H1 (cell line): ENCODE measurements around the gene MCUB. TPM values are rescaled to one million over a fixed set of nuclear protein-coding genes. Genes with fewer than 3 reads are reported as not detected.

Experiments
- CTCF ChIA-PET: fragments of 300-600 bp; sonication (Branson Sonifier 250); formaldehyde crosslinking; loops from one replicate; lab custom pipeline; 2021; ENCODE audit not compliant: partially characterized antibody; lab: Charles Lee
- POLR2A ChIA-PET: fragments of 300-600 bp; sonication (Branson Sonifier 250); formaldehyde crosslinking; loops from one replicate; lab custom pipeline; 2021; ENCODE audit warnings: inconsistent platforms; ENCODE audit not compliant: partially characterized antibody; lab: Charles Lee
- DNase-seq, 2 experiments: peaks; one replicate each; pipeline versions ENCODE4 v3.0.0 to v3.0.0-alpha.2; 2010 to 2022; ENCODE audit warnings: low spot score in 2 of 2, low read depth in 1 of 2, mixed read lengths in 1 of 2
- FAIRE-seq: peaks from 2 replicates; lab custom pipeline; 2011; peaks lifted over from hg19 to GRCh38; lab: Jason Lieb, UNC
- H2AFZ ChIP-seq: 2 replicates; pipeline ENCODE4 v1.8.1; 2012; ENCODE audit warnings: low read length, inconsistent platforms
- H2AK5ac ChIP-seq: 2 replicates; pipeline ENCODE4 v1.6.1; 2013; ENCODE audit warnings: low read depth, low read length
- H2BK120ac ChIP-seq: replicated peaks from 2 replicates; pipeline ENCODE3; 2013; ENCODE audit warnings: low read depth, low read length, inconsistent platforms
- H2BK12ac ChIP-seq: 2 replicates; pipeline ENCODE4 v1.6.1; 2013; ENCODE audit warnings: low read depth, low read length
- H2BK15ac ChIP-seq: 2 replicates; pipeline ENCODE4 v1.6.1; 2013; ENCODE audit warnings: low read length
- H2BK20ac ChIP-seq: 2 replicates; pipeline ENCODE4 v1.6.1; 2013; ENCODE audit warnings: low read length
- H2BK5ac ChIP-seq: 2 replicates; pipeline ENCODE4 v1.6.1; 2013; ENCODE audit warnings: low read depth, low read length
- H3K14ac ChIP-seq: 2 replicates; pipeline ENCODE4 v1.6.1; 2013; ENCODE audit warnings: inconsistent platforms; ENCODE audit not compliant: insufficient read length
- H3K18ac ChIP-seq: 2 replicates; pipeline ENCODE4 v1.6.1; 2013; ENCODE audit warnings: low read length; ENCODE audit errors: extremely low read depth
- H3K23ac ChIP-seq: 2 replicates; pipeline ENCODE4 v1.6.1; 2013; ENCODE audit warnings: inconsistent platforms; ENCODE audit not compliant: insufficient read length
- H3K23me2 ChIP-seq: 2 replicates; pipeline ENCODE4 v1.6.1; 2013; ENCODE audit warnings: low read depth, low read length
- H3K27ac ChIP-seq: 2 replicates; pipeline ENCODE4 v1.6.1; 2011; ENCODE audit warnings: low read depth, low read length, inconsistent platforms
- H3K27me3 ChIP-seq, 4 experiments: replicated peaks in 1 of 4; 1 replicate in 1 of 4; 2 replicates in 3 of 4; pipeline versions ENCODE4 v1.6.1 to v1.8.1; 2011 to 2013; ENCODE audit warnings: low read length in 3 of 4, mild to moderate bottlenecking in 3 of 4, inconsistent platforms in 2 of 4, mixed read lengths in 2 of 4, moderate library complexity in 1 of 4; ENCODE audit not compliant: control insufficient read depth in 3 of 4, insufficient read depth in 3 of 4; ENCODE audit errors: extremely low read depth in 1 of 4
- H3K36me3 ChIP-seq, 4 experiments: 2 replicates each; pipeline versions ENCODE4 v1.6.1 to v1.8.1; 2011 to 2013; ENCODE audit warnings: mild to moderate bottlenecking in 4 of 4, low read length in 3 of 4, moderate library complexity in 2 of 4, control low read depth in 1 of 4, inconsistent platforms in 1 of 4; ENCODE audit not compliant: insufficient read depth in 4 of 4, control insufficient read depth in 2 of 4
- H3K4ac ChIP-seq: replicated peaks from 2 replicates; pipeline ENCODE3; 2013; ENCODE audit warnings: low read length, low read depth, mixed read lengths, inconsistent platforms; ENCODE audit not compliant: insufficient read length
- H3K4me1 ChIP-seq, 4 experiments: replicated peaks in 1 of 4; 1 replicate in 1 of 4; 2 replicates in 3 of 4; pipeline versions ENCODE4 v1.6.1 to v1.8.1; 2011 to 2013; ENCODE audit warnings: low read length in 3 of 4, inconsistent platforms in 2 of 4, mixed read lengths in 1 of 4; ENCODE audit not compliant: insufficient read depth in 4 of 4, control insufficient read depth in 3 of 4
- H3K4me2 ChIP-seq, 2 experiments: 2 replicates each; pipeline versions ENCODE4 v1.6.1 to v1.8.1; 2011 to 2013; ENCODE audit warnings: low read depth in 2 of 2, low read length in 2 of 2, control low read depth in 1 of 2, inconsistent platforms in 1 of 2, mild to moderate bottlenecking in 1 of 2; ENCODE audit not compliant: insufficient read depth in 1 of 2
- H3K4me3 ChIP-seq, 4 experiments: fragments of 200-600, 300-600 bp in 1 of 4; sonication (generic), shearing (Covaris generic), sonication (Bioruptor Twin) in 1 of 4; 2 replicates each; pipeline versions ENCODE4 v1.5.1 to v1.8.1; 2011 to 2016; ENCODE audit warnings: low read length in 4 of 4, low read depth in 3 of 4, control low read depth in 2 of 4, inconsistent platforms in 2 of 4, mild to moderate bottlenecking in 2 of 4, mixed read lengths in 1 of 4, moderate library complexity in 1 of 4; ENCODE audit not compliant: insufficient read depth in 2 of 4; ENCODE audit errors: extremely low read depth in 1 of 4
- H3K56ac ChIP-seq: replicated peaks from 2 replicates; pipeline ENCODE3; 2013; ENCODE audit warnings: low read depth, mild to moderate bottlenecking, mixed read lengths, low read length, inconsistent platforms; ENCODE audit not compliant: insufficient read length
- H3K79me1 ChIP-seq: 2 replicates; pipeline ENCODE4 v1.6.1; 2013; ENCODE audit warnings: low read depth, low read length, control low read depth
- H3K79me2 ChIP-seq, 2 experiments: 2 replicates each; pipeline versions ENCODE4 v1.6.1 to v1.8.1; 2012 to 2013; ENCODE audit warnings: low read length in 2 of 2, mild to moderate bottlenecking in 2 of 2, inconsistent platforms in 1 of 2; ENCODE audit not compliant: insufficient read depth in 2 of 2, control insufficient read depth in 1 of 2
- H3K9ac ChIP-seq, 4 experiments: replicated peaks in 1 of 4; 1 replicate in 1 of 4; 2 replicates in 3 of 4; pipeline versions ENCODE4 v1.6.1 to v1.8.1; 2011 to 2013; ENCODE audit warnings: low read depth in 3 of 4, low read length in 3 of 4, control low read depth in 2 of 4, mild to moderate bottlenecking in 2 of 4, moderate library complexity in 2 of 4, inconsistent platforms in 1 of 4; ENCODE audit errors: extremely low read depth in 1 of 4
- H3K9me3 ChIP-seq, 2 experiments: 2 replicates each; pipeline versions ENCODE4 v1.6.1 to v1.8.1; 2012 to 2013; ENCODE audit warnings: mild to moderate bottlenecking in 2 of 2, moderate library complexity in 2 of 2, control low read depth in 1 of 2, inconsistent platforms in 1 of 2, low read depth in 1 of 2, low read length in 1 of 2, mixed read lengths in 1 of 2; ENCODE audit not compliant: insufficient read depth in 2 of 2
- H4K20me1 ChIP-seq, 2 experiments: replicated peaks in 1 of 2; 2 replicates each; pipeline versions ENCODE3 to v1.8.1; 2011 to 2013; ENCODE audit warnings: inconsistent platforms in 2 of 2, low read length in 2 of 2, mild to moderate bottlenecking in 1 of 2; ENCODE audit not compliant: insufficient read depth in 2 of 2, control insufficient read depth in 1 of 2
- H4K5ac ChIP-seq: 2 replicates; pipeline ENCODE4 v1.6.1; 2013; ENCODE audit warnings: low read length, low read depth, mixed read lengths, inconsistent platforms; ENCODE audit not compliant: insufficient read length
- H4K8ac ChIP-seq: 2 replicates; pipeline ENCODE4 v1.8.0; 2013; ENCODE audit warnings: mild to moderate bottlenecking, moderate library complexity, low read length, inconsistent platforms; ENCODE audit not compliant: insufficient read depth; ENCODE audit errors: extremely low read depth
- H4K91ac ChIP-seq: replicated peaks from 2 replicates; pipeline ENCODE3; 2013; ENCODE audit warnings: low read length, mixed read lengths, inconsistent platforms; ENCODE audit not compliant: insufficient read length
- CBX5 ChIP-seq: fragments of 300-800, 300-1000 bp; sonication (generic); IDR thresholded peaks from 2 replicates; pipeline ENCODE4 v1.7.1; 2016; ENCODE audit warnings: antibody characterized with exemption, low read length, low read depth
- CEBPB ChIP-seq: IDR thresholded peaks from 2 replicates; pipeline ENCODE4 v1.6.1; 2012; ENCODE audit warnings: low read depth, low read length
- GABPA ChIP-seq: IDR thresholded peaks from 2 replicates; pipeline ENCODE4 v1.6.1; 2011; ENCODE audit warnings: mild to moderate bottlenecking, low read length, moderate library complexity, borderline replicate concordance; ENCODE audit not compliant: insufficient read depth
- KDM1A ChIP-seq: fragments of 200-600, 300-600 bp; sonication (generic); IDR thresholded peaks from 2 replicates; pipeline ENCODE4 v1.7.1; 2016; ENCODE audit warnings: mild to moderate bottlenecking, low read length, borderline replicate concordance
- KDM5A ChIP-seq: fragments of 200-600 bp; IDR thresholded peaks from 2 replicates; pipeline ENCODE4 v1.7.1; 2012; ENCODE audit warnings: mild to moderate bottlenecking, low read length, inconsistent platforms, mixed read lengths
- MAFK ChIP-seq: IDR thresholded peaks from 2 replicates; pipeline ENCODE4 v1.6.1; 2012; ENCODE audit warnings: low read depth, mild to moderate bottlenecking, improper control_type of control experiment, low read length
- SIN3A ChIP-seq, 2 experiments: IDR thresholded peaks in 1 of 2; conservative IDR thresholded peaks in 1 of 2; 2 replicates each; pipeline ENCODE4 v1.6.1; 2011 to 2012; ENCODE audit warnings: low read length in 2 of 2, improper control_type of control experiment in 1 of 2, low read depth in 1 of 2, mild to moderate bottlenecking in 1 of 2
- WGBS, 2 experiments: shearing (Covaris generic) in 1 of 2; methylation state at CpG; one replicate each; pipeline versions ENCODE4 v1.1.6 to v1.1.7; 2013 to 2015; ENCODE audit warnings: low lambda C conversion rate in 2 of 2, mixed read lengths in 2 of 2, inconsistent platforms in 1 of 2, low coverage in 1 of 2, missing lambda C conversion rate in 1 of 2; ENCODE audit not compliant: insufficient replicate concordance in 2 of 2, insufficient coverage in 1 of 2, insufficient read length in 1 of 2; ENCODE audit errors: extremely low coverage in 1 of 2, missing lambda C conversion rate in 1 of 2; 5-methylcytosine and 5-hydroxymethylcytosine counted together
- polyA plus RNA-seq, 7 experiments: library from polyadenylated mRNA; depleted of rRNA in 3 of 7; stranded (reverse) in 5 of 7; unstranded in 2 of 7; fragments of >200 nt in 5 of 7; fragments of 200-250 nt in 2 of 7; gene quantifications; 1 replicate in 5 of 7; 2 replicates in 1 of 7; 4 replicates in 1 of 7; pipeline versions ENCODE4 v1.2.1 to v1.2.3, GENCODE V29; 2011 to 2013; ENCODE audit warnings: missing spikeins in 2 of 7, mixed read lengths in 2 of 7
- total RNA-seq: library from RNA; stranded (reverse); fragmentation: NEBNext Ultra II Directional; extraction: Animal tissue kit (Norgen Biotek cat#: 25700); gene quantifications from 2 replicates; pipeline ENCODE4 v1.2.1, GENCODE V29; 2021
- TF ChIP-seq, protein P1 (sequence below): IDR thresholded peaks from 2 replicates; pipeline ENCODE4 v1.6.1; 2011; ENCODE audit warnings: low read length, improper control_type of control experiment

The MCUB gene
- total and polyA plus RNA-seq, 2 of the 8 experiments (the other 6 are each of a cell fraction or from before 2014, with no cell fraction given) = 15.2 to 19.4 TPM

DNA sequence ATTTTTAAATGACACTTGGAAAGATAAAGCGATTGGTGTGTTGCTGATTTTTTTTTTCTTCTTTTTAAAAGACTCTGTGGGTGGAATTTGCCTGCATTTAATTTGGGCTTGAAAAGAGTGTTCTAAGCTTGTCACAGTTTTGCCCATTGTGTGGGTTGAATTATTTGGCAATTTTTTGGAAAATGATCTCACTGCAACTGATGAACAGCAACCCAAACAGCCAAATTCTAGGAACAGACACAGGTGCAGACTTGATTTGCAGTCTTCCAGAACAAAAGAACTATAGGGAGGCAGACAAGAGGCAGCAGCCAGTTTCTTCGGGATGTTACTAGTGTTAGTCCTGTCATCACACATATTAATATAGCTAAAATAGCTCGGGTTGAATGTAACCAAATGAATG, 102.7 kb downstream of the MCUB start:
- Histone ChIP-seq H3K18ac (no peak overlapping the region), H2AK5ac (no peak overlapping the region), H3K4me1 (peaks cover 0 to 10% (median 2%) of the 10 kb centered on the region in 4 experiments; a peak in 4 of 7 replicates), H4K5ac (no peak overlapping the region), H2BK12ac (no peak overlapping the region), H3K36me3 (no peaks in the 10 kb centered on the region), H2BK5ac (no peak overlapping the region), H3K56ac (no peak overlapping the region), H2BK15ac (no peak overlapping the region), H3K27ac (no peak overlapping the region), H3K23me2 (no peaks in the 10 kb centered on the region), H2BK20ac (no peak overlapping the region), H2BK120ac (no peak overlapping the region), H4K91ac (no peak overlapping the region), H3K4me2 (no peak overlapping the region), H3K79me1 (no peaks in the 10 kb centered on the region; the same call in 1 of the 2 replicates), H3K27me3 (no peaks in the 10 kb centered on the region), H3K4me3 (no peak overlapping the region), H4K8ac (no peak overlapping the region), H3K9ac (no peak overlapping the region; a peak in 1 of 7 replicates), H2AFZ (no peak overlapping the region), H3K4ac (no peak overlapping the region), H4K20me1 (no peaks in the 10 kb centered on the region), H3K23ac (no peak overlapping the region), H3K9me3 (no peaks in the 10 kb centered on the region), H3K14ac (no peak overlapping the region), H3K79me2 (no peaks in the 10 kb centered on the region)
- ChIA-PET POLR2A (interaction anchor here (1.4 kb wide), 1 partner anchor 31 kb away, joined by 3 read pairs; no protein-coding TSS in a partner anchor), CTCF (interaction anchor here (0.7 to 3.4 kb wide), 6 partner anchors 10 to 316 kb away, joined by 3 to 17 read pairs (median 4); no protein-coding TSS in a partner anchor)
- TF ChIP-seq KDM5A (no peak), KDM1A (no peak), GABPA (no peak), CEBPB (no peak), MAFK (no peak), SIN3A (conservative IDR thresholded peaks at IDR 0.05 in 1 of 2, IDR thresholded peaks at IDR 0.05 in 1 of 2; ENCODE audit: low read depth in 1 of 2, low read length in 2 of 2) (no peak), CBX5 (no peak)
- TF ChIP-seq, protein P1, sequence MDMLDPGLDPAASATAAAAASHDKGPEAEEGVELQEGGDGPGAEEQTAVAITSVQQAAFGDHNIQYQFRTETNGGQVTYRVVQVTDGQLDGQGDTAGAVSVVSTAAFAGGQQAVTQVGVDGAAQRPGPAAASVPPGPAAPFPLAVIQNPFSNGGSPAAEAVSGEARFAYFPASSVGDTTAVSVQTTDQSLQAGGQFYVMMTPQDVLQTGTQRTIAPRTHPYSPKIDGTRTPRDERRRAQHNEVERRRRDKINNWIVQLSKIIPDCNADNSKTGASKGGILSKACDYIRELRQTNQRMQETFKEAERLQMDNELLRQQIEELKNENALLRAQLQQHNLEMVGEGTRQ = no peak
- DNase-seq = no peak
- FAIRE-seq = peak; percentile 87
- 74% methylated on average over 3 of the region's 3 CpGs; no CpG with 5 or more reads in 1 of the 2 experiments for WGBS, 2 experiments
